Measurements from ENCODE around the gene BCL7B. TPM values are rescaled to one million over a fixed set of nuclear protein-coding genes. Genes with fewer than 3 reads are reported as not detected.

BCL7B gene
- total RNA-seq, 3 donors from 2014 or later, result 59.3 to 112 (median 62.0) TPM

DNA sequence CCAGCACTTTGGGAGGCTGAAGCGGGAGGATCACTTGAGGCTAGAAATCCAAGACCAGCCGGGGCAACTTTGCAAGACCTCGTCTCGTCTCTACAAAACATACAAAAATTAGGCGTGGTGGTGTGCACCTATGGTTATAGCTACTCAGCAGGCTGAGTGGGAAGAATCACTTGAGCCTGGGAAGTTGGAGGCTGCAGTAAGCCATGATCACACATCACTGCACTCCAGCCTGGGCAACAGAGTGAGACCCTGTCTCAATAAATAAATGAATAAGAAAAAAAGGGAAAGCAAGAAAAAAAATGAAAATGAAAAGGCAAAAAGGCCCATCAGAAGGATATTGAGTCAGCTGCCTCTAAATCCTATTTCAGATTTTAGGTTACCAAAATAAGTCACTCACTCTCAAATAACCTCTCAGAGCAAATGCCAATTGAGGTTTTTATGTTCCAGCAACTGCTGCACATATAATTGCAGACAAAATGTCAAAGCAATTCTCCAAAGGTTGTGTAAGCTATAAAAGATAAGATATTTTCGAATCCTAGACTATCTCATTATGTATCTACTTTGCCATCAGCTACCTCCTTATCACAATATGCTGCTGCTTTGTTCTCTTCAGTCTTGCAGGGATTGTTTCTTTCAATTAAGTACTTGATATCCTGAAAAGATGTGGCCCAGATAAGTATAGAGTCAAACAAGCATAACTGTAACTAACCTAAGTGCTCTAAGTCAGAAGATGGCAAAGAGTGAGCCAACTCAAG lies 40.1 kb downstream of the BCL7B start:
- ATAC-seq (no peak), DNase-seq (no peak)
- intact Hi-C loops (cut with DNase I, micrococcal nuclease), result no loop called here
- no peaks in the 10 kb centered on the region for H3K36me3 ChIP-seq (ENCODE audit: low read depth)
- H3K9me3 ChIP-seq, result no peaks in the 10 kb centered on the region
- H3K4me3 ChIP-seq, result no peak overlapping the region
- no peak for TF ChIP-seq CTCF (IDR thresholded peaks at IDR 0.05)
- H3K4me1 ChIP-seq (ENCODE audit: low read depth), result peaks cover 27% of the 10 kb centered on the region

GRCh38 chr7:73515178-73515577 lies 42.3 kb downstream of the BCL7B start:
- intact Hi-C loops (cut with DNase I, micrococcal nuclease), result no loop called here
- no peak for DNase-seq
- Histone ChIP-seq H3K4me1 (ENCODE audit: low read depth) (peaks cover 19% of the 10 kb centered on the region), H3K9me3 (no peaks in the 10 kb centered on the region), H3K4me3 (no peak overlapping the region), H3K36me3 (ENCODE audit: low read depth) (peaks cover 2% of the 10 kb centered on the region)
- TF ChIP-seq CTCF (IDR thresholded peaks at IDR 0.05), result no peak
- ATAC-seq, result no peak

DNA sequence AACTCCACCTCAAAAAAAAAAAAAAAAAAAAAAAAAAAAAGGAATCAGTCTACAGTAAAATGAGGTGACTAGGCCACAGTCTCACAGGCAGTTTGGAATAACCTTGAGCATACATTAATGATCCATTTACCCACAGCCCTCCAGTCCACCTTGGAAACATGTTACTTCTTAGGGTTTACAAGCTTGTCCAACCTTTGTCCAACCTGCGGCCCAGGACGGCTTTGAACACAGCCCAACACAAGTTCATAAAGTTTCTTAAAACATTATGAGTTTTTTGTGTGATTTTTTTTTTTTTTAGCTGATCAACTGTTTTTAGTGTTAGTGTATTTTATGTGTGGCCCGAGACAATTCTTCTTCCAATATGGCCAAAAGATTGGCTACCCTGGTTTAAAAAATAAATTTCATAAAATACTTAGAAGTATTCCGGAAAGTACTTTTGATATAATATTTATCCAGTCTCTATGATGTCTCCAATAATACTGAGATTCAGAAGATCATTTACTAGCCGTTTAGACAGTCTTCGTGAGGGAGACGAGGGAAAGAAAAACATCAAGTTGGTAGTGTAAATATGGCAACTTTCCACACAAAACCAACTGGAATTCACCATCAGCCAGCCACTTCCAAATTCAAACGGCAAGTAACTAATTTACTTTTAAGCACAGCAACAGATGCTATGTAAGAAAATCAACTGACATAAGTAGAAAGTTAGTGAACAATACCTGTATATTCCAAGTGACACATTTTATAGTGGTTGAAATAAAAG lies 45.3 kb downstream of the BCL7B start:
- ATAC-seq (no peak), DNase-seq (no peak)
- Histone ChIP-seq H3K36me3 (ENCODE audit: low read depth) (peaks cover 3% of the 10 kb centered on the region), H3K4me1 (ENCODE audit: low read depth) (peaks cover 4% of the 10 kb centered on the region), H3K9me3 (no peaks in the 10 kb centered on the region), H3K4me3 (no peak overlapping the region)
- TF ChIP-seq CTCF (IDR thresholded peaks at IDR 0.05), result no peak
- intact Hi-C loops (cut with DNase I, micrococcal nuclease), result no loop called here

DNA sequence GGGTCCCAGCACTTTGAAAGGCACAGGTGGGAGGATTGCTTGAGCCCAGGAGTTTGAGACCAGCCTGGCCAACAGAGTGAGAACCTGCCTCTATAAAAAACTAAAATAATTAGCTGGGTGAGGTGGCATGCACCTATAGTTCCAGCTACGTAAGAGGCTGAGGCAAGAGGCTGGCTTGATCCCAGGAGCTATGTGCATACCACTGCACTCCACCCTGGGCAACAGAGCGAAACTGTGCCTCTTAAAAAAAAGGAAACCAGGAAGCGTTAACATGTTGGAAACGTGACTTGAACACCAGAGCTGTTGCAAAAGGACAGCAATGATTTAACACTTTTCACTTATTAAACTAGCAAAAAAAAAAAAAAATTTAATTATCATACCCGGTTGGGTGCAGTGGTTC lies 48.0 kb downstream of the BCL7B start:
- no peak for ATAC-seq
- no peak for TF ChIP-seq CTCF (IDR thresholded peaks at IDR 0.05)
- Histone ChIP-seq H3K4me1 (ENCODE audit: low read depth) (peaks cover 4% of the 10 kb centered on the region), H3K36me3 (ENCODE audit: low read depth) (peaks cover 3% of the 10 kb centered on the region), H3K9me3 (no peaks in the 10 kb centered on the region), H3K4me3 (no peak overlapping the region)
- no peak for DNase-seq
- intact Hi-C loops (cut with DNase I, micrococcal nuclease), result no loop called here

- Histone ChIP-seq H3K36me3 (ENCODE audit: low read depth) (peaks cover 3% of the 10 kb centered on the region), H3K9me3 (no peaks in the 10 kb centered on the region), H3K4me1 (ENCODE audit: low read depth) (no peaks in the 10 kb centered on the region), H3K4me3 (no peak overlapping the region)
- intact Hi-C loops (cut with DNase I, micrococcal nuclease), result no loop called here
- DNase-seq (no peak), ATAC-seq (no peak)
- no peak for TF ChIP-seq CTCF (IDR thresholded peaks at IDR 0.05)
These were observed 49.9 kb downstream of the BCL7B start for GRCh38 chr7:73507556-73507955.
